ENCODE data around the gene AKIRIN2.

AKIRIN2 gene

GRCh38 chr6:87669051-87669450 is 33.0 kb downstream of the AKIRIN2 start:
- Histone ChIP-seq H3K27ac (replicated peaks) (no peak overlapping the region), H3K27me3 (ENCODE audit: insufficient read depth, poor library complexity, severe bottlenecking) (no peaks in the 10 kb centered on the region), H3K4me3 (replicated peaks; ENCODE audit: insufficient read depth, low read length) (no peak overlapping the region)
- TF ChIP-seq GABPA (IDR thresholded peaks at IDR 0.05; ENCODE audit: low read depth) (no peak), POLR2AphosphoS5 (IDR thresholded peaks at IDR 0.05; ENCODE audit: low read depth) (no peak), SPI1 (IDR thresholded peaks at IDR 0.05; ENCODE audit: borderline replicate concordance, low read depth) (no peak)
- TF ChIP-seq, protein P1, sequence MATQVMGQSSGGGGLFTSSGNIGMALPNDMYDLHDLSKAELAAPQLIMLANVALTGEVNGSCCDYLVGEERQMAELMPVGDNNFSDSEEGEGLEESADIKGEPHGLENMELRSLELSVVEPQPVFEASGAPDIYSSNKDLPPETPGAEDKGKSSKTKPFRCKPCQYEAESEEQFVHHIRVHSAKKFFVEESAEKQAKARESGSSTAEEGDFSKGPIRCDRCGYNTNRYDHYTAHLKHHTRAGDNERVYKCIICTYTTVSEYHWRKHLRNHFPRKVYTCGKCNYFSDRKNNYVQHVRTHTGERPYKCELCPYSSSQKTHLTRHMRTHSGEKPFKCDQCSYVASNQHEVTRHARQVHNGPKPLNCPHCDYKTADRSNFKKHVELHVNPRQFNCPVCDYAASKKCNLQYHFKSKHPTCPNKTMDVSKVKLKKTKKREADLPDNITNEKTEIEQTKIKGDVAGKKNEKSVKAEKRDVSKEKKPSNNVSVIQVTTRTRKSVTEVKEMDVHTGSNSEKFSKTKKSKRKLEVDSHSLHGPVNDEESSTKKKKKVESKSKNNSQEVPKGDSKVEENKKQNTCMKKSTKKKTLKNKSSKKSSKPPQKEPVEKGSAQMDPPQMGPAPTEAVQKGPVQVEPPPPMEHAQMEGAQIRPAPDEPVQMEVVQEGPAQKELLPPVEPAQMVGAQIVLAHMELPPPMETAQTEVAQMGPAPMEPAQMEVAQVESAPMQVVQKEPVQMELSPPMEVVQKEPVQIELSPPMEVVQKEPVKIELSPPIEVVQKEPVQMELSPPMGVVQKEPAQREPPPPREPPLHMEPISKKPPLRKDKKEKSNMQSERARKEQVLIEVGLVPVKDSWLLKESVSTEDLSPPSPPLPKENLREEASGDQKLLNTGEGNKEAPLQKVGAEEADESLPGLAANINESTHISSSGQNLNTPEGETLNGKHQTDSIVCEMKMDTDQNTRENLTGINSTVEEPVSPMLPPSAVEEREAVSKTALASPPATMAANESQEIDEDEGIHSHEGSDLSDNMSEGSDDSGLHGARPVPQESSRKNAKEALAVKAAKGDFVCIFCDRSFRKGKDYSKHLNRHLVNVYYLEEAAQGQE (IDR thresholded peaks at IDR 0.05; ENCODE audit: insufficient replicate concordance, low read depth): no peak
- TF ChIP-seq, protein P2, sequence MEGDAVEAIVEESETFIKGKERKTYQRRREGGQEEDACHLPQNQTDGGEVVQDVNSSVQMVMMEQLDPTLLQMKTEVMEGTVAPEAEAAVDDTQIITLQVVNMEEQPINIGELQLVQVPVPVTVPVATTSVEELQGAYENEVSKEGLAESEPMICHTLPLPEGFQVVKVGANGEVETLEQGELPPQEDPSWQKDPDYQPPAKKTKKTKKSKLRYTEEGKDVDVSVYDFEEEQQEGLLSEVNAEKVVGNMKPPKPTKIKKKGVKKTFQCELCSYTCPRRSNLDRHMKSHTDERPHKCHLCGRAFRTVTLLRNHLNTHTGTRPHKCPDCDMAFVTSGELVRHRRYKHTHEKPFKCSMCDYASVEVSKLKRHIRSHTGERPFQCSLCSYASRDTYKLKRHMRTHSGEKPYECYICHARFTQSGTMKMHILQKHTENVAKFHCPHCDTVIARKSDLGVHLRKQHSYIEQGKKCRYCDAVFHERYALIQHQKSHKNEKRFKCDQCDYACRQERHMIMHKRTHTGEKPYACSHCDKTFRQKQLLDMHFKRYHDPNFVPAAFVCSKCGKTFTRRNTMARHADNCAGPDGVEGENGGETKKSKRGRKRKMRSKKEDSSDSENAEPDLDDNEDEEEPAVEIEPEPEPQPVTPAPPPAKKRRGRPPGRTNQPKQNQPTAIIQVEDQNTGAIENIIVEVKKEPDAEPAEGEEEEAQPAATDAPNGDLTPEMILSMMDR (IDR thresholded peaks at IDR 0.05; ENCODE audit: insufficient read depth, low read length): no peak
- no peak for DNase-seq (ENCODE audit: low read depth in 1 of 2, low spot score in 1 of 2)

GRCh38 chr6:87668013-87668412 is 34.0 kb downstream of the AKIRIN2 start:
- Histone ChIP-seq H3K4me3 (replicated peaks; ENCODE audit: insufficient read depth, low read length) (no peak overlapping the region), H3K27ac (replicated peaks) (no peak overlapping the region), H3K27me3 (ENCODE audit: insufficient read depth, poor library complexity, severe bottlenecking) (no peaks in the 10 kb centered on the region)
- DNase-seq (ENCODE audit: low read depth in 1 of 2, low spot score in 1 of 2): no peak
- TF ChIP-seq, protein P2 (IDR thresholded peaks at IDR 0.05; ENCODE audit: insufficient read depth, low read length): no peak
- TF ChIP-seq POLR2AphosphoS5 (IDR thresholded peaks at IDR 0.05; ENCODE audit: low read depth) (no peak), GABPA (IDR thresholded peaks at IDR 0.05; ENCODE audit: low read depth) (no peak), SPI1 (IDR thresholded peaks at IDR 0.05; ENCODE audit: borderline replicate concordance, low read depth) (no peak)
- TF ChIP-seq, protein P1 (IDR thresholded peaks at IDR 0.05; ENCODE audit: insufficient replicate concordance, low read depth): no peak

- H3K4me3 ChIP-seq (replicated peaks; ENCODE audit: insufficient read depth, low read length): no peak overlapping the region
- TF ChIP-seq, protein P1 (IDR thresholded peaks at IDR 0.05; ENCODE audit: insufficient replicate concordance, low read depth): no peak
- TF ChIP-seq, protein P2 (IDR thresholded peaks at IDR 0.05; ENCODE audit: insufficient read depth, low read length): no peak
- TF ChIP-seq SPI1 (IDR thresholded peaks at IDR 0.05; ENCODE audit: borderline replicate concordance, low read depth): no peak
- TF ChIP-seq GABPA (IDR thresholded peaks at IDR 0.05; ENCODE audit: low read depth): no peak
- no peak for TF ChIP-seq POLR2AphosphoS5 (IDR thresholded peaks at IDR 0.05; ENCODE audit: low read depth)
- H3K27ac ChIP-seq (replicated peaks): no peak overlapping the region
- DNase-seq (ENCODE audit: low read depth in 1 of 2, low spot score in 1 of 2): no peak
- H3K27me3 ChIP-seq (ENCODE audit: insufficient read depth, poor library complexity, severe bottlenecking): no peaks in the 10 kb centered on the region
Observed at GRCh38 chr6:87667032-87667431, 35.0 kb downstream of the AKIRIN2 start.
